GM19035 (cell line): Measurements from ENCODE around the gene ARID1B.
"Not testable (repeated sequence)": the region's sequence is repeated elsewhere in the genome, so short reads cannot be mapped to it uniquely, and the experiment has no call there.

Experiments used
- ATAC-seq: cut with Tn5 transposase; IDR thresholded peaks from one replicate; pipeline ENCODE4 v1.9.1; 2021; ENCODE audit not compliant: unreplicated experiment

ARID1B gene

GRCh38 chr6:156928972-156929371 lies 151.8 kb downstream of the ARID1B start:
- ATAC-seq: no peak

GRCh38 chr6:156931283-156931682 lies 154.1 kb downstream of the ARID1B start:
- ATAC-seq: no peak

GRCh38 chr6:156933201-156934068 lies 156.3 kb downstream of the ARID1B start:
- no peak for ATAC-seq

DNA sequence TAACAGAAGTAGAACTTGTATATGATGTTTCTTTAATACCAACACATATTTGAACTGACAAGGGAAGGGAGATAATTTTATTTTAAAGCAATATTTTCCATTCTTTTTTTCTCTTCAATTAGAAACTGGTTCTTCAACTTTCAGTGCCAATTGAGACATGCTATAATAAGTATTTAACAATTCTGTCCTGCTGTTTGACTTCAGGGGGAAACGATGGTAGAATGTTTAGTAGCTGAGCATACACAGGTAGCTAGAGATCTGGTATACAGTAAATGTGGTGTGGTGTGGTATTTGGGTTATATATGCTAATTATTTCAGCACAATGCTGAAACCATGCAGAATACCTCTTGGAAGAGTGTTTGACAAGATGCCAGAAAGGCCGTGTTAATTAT lies 156.9 kb downstream of the ARID1B start:
- ATAC-seq: no peak

- no peak for ATAC-seq
Measured at GRCh38 chr6:156935000-156935399, 157.8 kb downstream of the ARID1B start.

- no peak for ATAC-seq
Measured at GRCh38 chr6:156938143-156938542, 161.0 kb downstream of the ARID1B start.

GRCh38 chr6:156940221-156940620 lies 163.0 kb downstream of the ARID1B start:
- ATAC-seq: no peak

- no peak for ATAC-seq
Measured at GRCh38 chr6:156942266-156942665, 165.1 kb downstream of the ARID1B start.

DNA sequence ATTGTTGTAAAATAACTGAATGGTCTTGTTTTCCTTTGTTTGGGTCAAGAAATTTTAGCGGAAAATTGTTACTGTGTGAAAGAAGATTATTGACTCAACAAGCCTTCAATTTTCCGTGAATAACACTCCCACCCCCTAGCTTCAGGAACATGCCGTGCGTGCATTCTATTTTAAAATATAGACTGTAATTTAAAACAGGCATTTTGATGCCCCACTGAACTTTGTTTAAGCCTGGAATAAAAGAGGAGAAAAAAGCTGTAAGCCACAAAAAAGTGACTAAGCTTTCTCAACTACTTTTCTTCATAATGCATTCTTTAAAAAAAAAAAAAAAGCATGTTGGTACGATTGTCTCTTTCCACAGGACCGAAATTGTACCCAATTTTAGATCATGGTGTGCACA lies 166.0 kb downstream of the ARID1B start:
- no peak for ATAC-seq

- ATAC-seq: no peak
Measured at GRCh38 chr6:156943816-156944215, 166.6 kb downstream of the ARID1B start.

- ATAC-seq: no peak
Measured at GRCh38 chr6:156944412-156944811, 167.2 kb downstream of the ARID1B start.

GRCh38 chr6:156945789-156946172 lies 168.6 kb downstream of the ARID1B start:
- ATAC-seq: not testable (repeated sequence)

GRCh38 chr6:156946370-156946936 lies 169.3 kb downstream of the ARID1B start:
- no peak for ATAC-seq

GRCh38 chr6:156948277-156948676 lies 171.1 kb downstream of the ARID1B start:
- ATAC-seq: no peak

DNA sequence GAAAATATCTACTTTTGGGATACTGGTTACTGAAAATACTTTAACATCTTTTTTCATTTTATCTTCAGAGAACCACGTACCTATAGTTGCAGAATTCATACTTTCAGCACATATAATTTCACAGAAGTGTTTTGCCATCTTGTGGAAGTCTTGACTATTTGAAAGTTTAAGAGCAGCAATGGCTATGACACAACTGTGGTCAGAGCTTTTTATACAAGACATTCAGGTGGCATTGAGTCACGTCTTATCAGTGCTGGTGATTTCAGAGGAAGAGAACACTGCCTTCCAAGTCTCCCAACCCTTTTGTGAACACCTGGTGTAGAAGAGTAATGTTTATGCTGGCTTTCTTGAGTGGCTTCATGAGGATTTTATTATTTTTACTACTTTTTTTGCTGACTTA lies 171.6 kb downstream of the ARID1B start:
- ATAC-seq: no peak

DNA sequence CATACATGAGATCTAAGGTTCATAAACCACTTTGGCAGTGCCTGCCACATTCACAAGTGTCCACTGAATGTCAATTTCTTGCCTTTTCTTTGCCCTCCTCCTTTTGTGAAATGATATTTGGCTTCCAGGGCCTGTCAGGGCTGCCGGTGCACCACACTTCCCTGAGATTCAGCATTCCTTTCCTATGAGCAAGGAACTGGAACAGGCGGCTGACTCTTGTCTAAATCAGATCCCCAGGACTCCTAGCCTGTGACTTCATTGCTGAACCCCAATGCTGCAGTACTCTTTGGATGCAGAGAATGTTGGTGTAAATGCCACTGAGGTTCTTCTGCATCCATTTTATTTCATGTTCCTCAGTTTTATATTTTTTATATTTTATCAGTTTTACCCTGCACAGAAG lies 172.2 kb downstream of the ARID1B start:
- no peak for ATAC-seq

DNA sequence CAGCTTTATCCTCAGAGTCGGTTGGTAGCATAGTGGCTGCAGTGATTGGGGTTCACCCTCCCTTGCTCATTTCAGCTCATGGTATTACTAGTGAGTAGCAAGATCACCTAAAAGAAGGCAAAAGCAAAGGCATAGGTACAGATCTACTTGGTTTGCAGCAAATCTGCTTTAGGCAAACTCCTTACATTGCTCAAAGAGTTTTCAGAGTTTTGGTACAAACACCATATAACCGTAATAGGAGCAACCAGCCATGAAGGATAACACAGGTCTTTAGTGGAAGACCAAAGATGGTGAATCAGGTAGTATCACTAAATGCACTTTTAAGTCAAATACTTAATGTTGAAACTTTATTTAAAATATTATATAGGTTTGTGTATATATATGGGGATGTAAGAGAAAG lies 172.9 kb downstream of the ARID1B start:
- ATAC-seq: no peak

- ATAC-seq: no peak
Measured at GRCh38 chr6:156950531-156950930, 173.4 kb downstream of the ARID1B start.

- ATAC-seq: no peak
Measured at GRCh38 chr6:156952401-156952800, 175.2 kb downstream of the ARID1B start.

- no peak for ATAC-seq
Measured at GRCh38 chr6:156953127-156953478, 175.9 kb downstream of the ARID1B start.

DNA sequence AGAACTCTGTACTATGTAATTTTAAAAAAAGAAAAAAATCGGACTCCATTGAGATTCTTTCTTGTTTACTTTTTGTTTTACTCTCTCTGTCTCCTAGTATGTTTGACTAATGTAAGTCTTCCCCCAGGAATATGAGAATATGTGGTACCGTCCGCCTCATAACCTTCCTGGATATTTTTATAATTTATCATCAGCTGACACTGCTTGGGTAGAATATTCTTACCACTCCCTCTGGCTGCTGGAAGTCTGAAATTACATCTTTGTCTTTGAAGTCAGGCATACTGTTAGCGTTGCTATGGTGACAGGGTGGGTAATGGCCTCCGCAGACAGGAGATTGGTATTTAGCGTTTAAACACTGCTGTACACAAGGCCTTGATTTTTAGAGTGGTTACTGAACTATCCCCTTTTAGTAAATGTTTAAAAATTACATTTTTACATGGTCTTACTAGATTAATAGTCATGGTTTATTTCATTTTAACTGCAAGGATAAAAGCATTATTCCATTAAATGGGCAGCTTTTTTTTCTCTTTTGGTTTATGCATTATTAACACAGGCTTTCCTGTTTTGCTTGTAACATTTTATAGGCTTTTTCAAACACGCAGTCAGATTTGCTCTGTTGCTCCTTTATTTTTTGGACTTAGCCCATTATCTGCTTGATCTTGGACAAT lies 176.4 kb downstream of the ARID1B start:
- ATAC-seq: no peak

DNA sequence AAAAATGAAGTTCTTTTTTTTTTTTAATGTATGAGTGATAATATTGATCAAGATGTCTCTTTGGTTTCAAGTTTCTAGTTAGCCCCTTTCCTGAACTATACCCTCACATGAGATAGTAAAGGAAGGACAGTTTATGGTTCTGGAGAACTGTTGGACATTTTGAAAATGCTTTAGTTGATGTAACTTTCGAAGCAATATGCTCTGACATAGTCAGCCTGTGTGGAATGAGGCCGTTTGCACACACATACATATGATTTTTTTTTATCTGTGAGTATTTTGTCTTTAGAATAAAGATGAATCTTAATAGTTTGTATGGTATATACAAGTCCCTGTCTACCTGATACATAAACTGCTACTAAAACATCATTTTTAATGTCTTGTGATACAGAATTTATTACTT lies 177.0 kb downstream of the ARID1B start:
- ATAC-seq: no peak
